GM12878 (cell line): Measurements from ENCODE around the gene ADD1. TPM values are rescaled to one million over a fixed set of nuclear protein-coding genes. Genes with fewer than 3 reads are reported as not detected.
A peak's percentile ranks its signal among the peaks of the same experiment; 100 is the strongest.

Experiments used
- ATAC-seq: fragments of 200-7000 bp; cut with Tn5 transposase; 3 replicates; pipeline ENCODE4 v1.9.1; 2020; ENCODE audit warnings: mild to moderate bottlenecking, moderate library complexity
- BruUV-seq: library from RNA; stranded (reverse); fragments of 400-500 nt; replicated peaks from 2 replicates; lab custom pipeline; 2021; lab: Mats Ljungman, UMichigan
- CTCF ChIA-PET: fragments of 300-600 bp; sonication (Branson Sonifier 250); formaldehyde crosslinking; extraction: SDS; loops from one replicate; lab custom pipeline; 2021; ENCODE audit warnings: inconsistent platforms; lab: Yijun Ruan, JAX
- POLR2A ChIA-PET: fragments of 350-600 bp; formaldehyde crosslinking; extraction: SDS; loops from one replicate; lab custom pipeline; 2021; ENCODE audit warnings: inconsistent platforms; lab: Charles Lee
- RAD21 ChIA-PET: fragments of 300-600 bp; sonication (Branson Sonifier 250); formaldehyde crosslinking; loops from one replicate; lab custom pipeline; 2023; ENCODE audit warnings: antibody characterized with exemption; ENCODE audit not compliant: unreplicated experiment; lab: Charles Lee
- SMC1A ChIA-PET: fragments of 300-600 bp; sonication (Branson Sonifier 250); formaldehyde crosslinking; loops from one replicate; lab custom pipeline; 2023; ENCODE audit not compliant: unreplicated experiment, uncharacterized antibody; lab: Charles Lee
- DNase-seq: peaks from one replicate; pipeline ENCODE4 v3.0.0-alpha.2; 2011; ENCODE audit warnings: low read depth, low spot score
- FAIRE-seq: peaks from 3 replicates; lab custom pipeline; 2011; peaks lifted over from hg19 to GRCh38; lab: Jason Lieb, UNC
- H2AFZ ChIP-seq: 2 replicates; pipeline ENCODE4 v1.6.0; 2011; ENCODE audit warnings: low read depth, low read length, control low read depth; ENCODE audit not compliant: control insufficient read depth
- H3K27ac ChIP-seq: 2 replicates; pipeline ENCODE4 v1.5.1; 2011; ENCODE audit warnings: control low read depth; ENCODE audit not compliant: control insufficient read depth, insufficient read depth
- H3K27me3 ChIP-seq, 2 experiments: replicated peaks in 1 of 2; 2 replicates each; pipeline versions ENCODE4 v1.6.0 to v1.6.1; 2011; ENCODE audit warnings: low read length in 1 of 2; ENCODE audit not compliant: control insufficient read depth in 2 of 2, insufficient read depth in 2 of 2
- H3K36me3 ChIP-seq, 2 experiments: 2 replicates each; pipeline ENCODE4 v1.5.1; 2011; ENCODE audit warnings: low read length in 1 of 2; ENCODE audit not compliant: control insufficient read depth in 2 of 2, insufficient read depth in 2 of 2
- H3K4me1 ChIP-seq: 2 replicates; pipeline ENCODE4 v1.6.1; 2011; ENCODE audit warnings: mild to moderate bottlenecking, low read length, moderate library complexity, mixed read lengths; ENCODE audit not compliant: control insufficient read depth, insufficient read depth
- H3K4me2 ChIP-seq: 2 replicates; pipeline ENCODE4 v1.6.0; 2011; ENCODE audit warnings: control low read depth; ENCODE audit not compliant: control insufficient read depth, insufficient read depth
- H3K4me3 ChIP-seq: fragments of 200-600 bp; sonication (generic); 2 replicates; pipeline ENCODE4 v1.5.1; 2016
- H3K79me2 ChIP-seq: 2 replicates; pipeline ENCODE4 v1.6.0; 2011; ENCODE audit warnings: low read length; ENCODE audit not compliant: control insufficient read depth, insufficient read depth
- H3K9ac ChIP-seq: 2 replicates; pipeline ENCODE4 v1.8.0; 2011; ENCODE audit warnings: low read length, control low read depth, mixed read lengths; ENCODE audit not compliant: control insufficient read depth, insufficient read depth
- H3K9me3 ChIP-seq: replicated peaks from 3 replicates; pipeline ENCODE4 v1.5.1; 2011; ENCODE audit warnings: mild to moderate bottlenecking, low read length; ENCODE audit not compliant: control insufficient read depth, insufficient read depth
- H4K20me1 ChIP-seq: 2 replicates; pipeline ENCODE4 v1.6.0; 2011; ENCODE audit not compliant: control insufficient read depth, insufficient read depth
- BHLHE40 ChIP-seq, 2 experiments: fragments of 450-650 bp in 1 of 2; IDR thresholded peaks; 2 replicates each; pipeline ENCODE4 v1.6.1; 2011 to 2017; ENCODE audit warnings: low read depth in 2 of 2, borderline replicate concordance in 1 of 2, improper control_type of control experiment in 1 of 2, low read length in 1 of 2, mild to moderate bottlenecking in 1 of 2
- BMI1 ChIP-seq: fragments of 450-650 bp; IDR thresholded peaks from 2 replicates; pipeline ENCODE4 v1.6.1; 2016; ENCODE audit warnings: mild to moderate bottlenecking, moderate library complexity, borderline replicate concordance
- EGR1 ChIP-seq, 2 experiments: IDR thresholded peaks; 1 replicate in 1 of 2; 2 replicates in 1 of 2; pipeline ENCODE4 v1.6.1; 2011 to 2012; ENCODE audit warnings: low read depth in 2 of 2, low read length in 2 of 2, borderline replicate concordance in 1 of 2, mild to moderate bottlenecking in 1 of 2, moderate library complexity in 1 of 2
- GATAD2B ChIP-seq: fragments of 450-650 bp; conservative IDR thresholded peaks from 2 replicates; pipeline ENCODE4 v1.6.1; 2017; ENCODE audit warnings: low read depth, mild to moderate bottlenecking, moderate library complexity
- IKZF1 ChIP-seq: fragments of 450-650 bp; conservative IDR thresholded peaks from 2 replicates; pipeline ENCODE4 v1.6.1; 2017; ENCODE audit warnings: antibody characterized with exemption, mild to moderate bottlenecking
- LARP7 ChIP-seq: fragments of 450-650 bp; IDR thresholded peaks from 2 replicates; pipeline ENCODE4 v1.6.1; 2017; ENCODE audit warnings: mild to moderate bottlenecking
- NFYB ChIP-seq: IDR thresholded peaks from 2 replicates; pipeline ENCODE4 v1.6.1; 2011; ENCODE audit warnings: low read depth, mild to moderate bottlenecking, low read length, improper control_type of control experiment, moderate library complexity; ENCODE audit not compliant: insufficient read depth
- POLR2AphosphoS5 ChIP-seq: IDR thresholded peaks from 2 replicates; pipeline ENCODE4 v1.6.1; 2011; ENCODE audit warnings: mild to moderate bottlenecking, low read length, inconsistent platforms
- PRDM15 ChIP-seq: fragments of 450-650 bp; formaldehyde crosslinking; IDR thresholded peaks from 2 replicates; pipeline ENCODE4 v1.4.0; 2020; ENCODE audit warnings: mild to moderate bottlenecking, moderate library complexity
- ZNF592 ChIP-seq: fragments of 450-650 bp; IDR thresholded peaks from 2 replicates; pipeline ENCODE4 v1.6.1; 2017; ENCODE audit warnings: mild to moderate bottlenecking, moderate library complexity
- WGBS: methylation state at CpG from one replicate; pipeline ENCODE4 v1.1.6; 2016; ENCODE audit warnings: low lambda C conversion rate; ENCODE audit not compliant: insufficient replicate concordance, insufficient coverage; ENCODE audit errors: missing lambda C conversion rate; 5-methylcytosine and 5-hydroxymethylcytosine counted together
- in situ Hi-C: fragments of 300-500 bp; cut with MboI; formaldehyde crosslinking; loops from 9 replicates; pipeline ENCODE4 v1.14.3; 2018; ENCODE audit warnings: mixed read lengths
- intact Hi-C: fragments of 100-400 bp; cut with micrococcal nuclease; formaldehyde crosslinking; loops from one replicate; pipeline ENCODE4 v1.14.2; 2022; ENCODE audit not compliant: unreplicated experiment
- polyA plus RNA-seq, 11 experiments: library from polyadenylated mRNA; depleted of rRNA in 4 of 11; unstranded in 6 of 11; stranded (reverse) in 5 of 11; fragments of >200 nt; fragmentation: Nextera tagmentation in 4 of 11; fragmentation: Illumina TruSeq in 1 of 11; extraction: Ambion mirVana in 4 of 11; extraction: Trizol in 1 of 11; gene quantifications; 1 replicate in 1 of 11; 2 replicates in 10 of 11; pipeline versions ENCODE4 v1.2.1 to v1.2.3, GENCODE V29; 2011 to 2016; ENCODE audit warnings: inconsistent platforms in 2 of 11, missing spikeins in 2 of 11, low read depth in 1 of 11
- total RNA-seq, 4 experiments: library from RNA; depleted of rRNA in 3 of 4; stranded (reverse); fragments of >200 nt in 3 of 4; fragmentation: Illumina TruSeq in 1 of 4; extraction: Trizol in 1 of 4; gene quantifications; 2 replicates each; pipeline versions ENCODE4 v1.2.1 to v1.2.3, GENCODE V29; 2013 to 2021

ADD1 gene
- total and polyA plus RNA-seq, 10 of the 15 experiments (the other 5 are each of a cell fraction or from before 2014, with no cell fraction given), result 21.6 to 182 (median 105) TPM

GRCh38 chr4:2843941-2844584, 419 bp downstream of the ADD1 start:
- in situ Hi-C loops, result no loop called here
- WGBS, result under 1% methylated on average over 30 of the region's 74 CpGs
- no peak for FAIRE-seq
- ChIA-PET RAD21 (interaction anchor here (1.0 kb wide), 1 partner anchor 51 kb away, joined by 5 read pairs; the partner anchor contains the start of gene SH3BP2), POLR2A (interaction anchor here (0.5 to 1.8 kb wide), 3 partner anchors 9 to 93 kb away, joined by 3 to 5 read pairs (median 3); no protein-coding TSS in a partner anchor), CTCF (interaction anchor here (0.7 kb wide), 1 partner anchor 603 kb away, joined by 5 read pairs; no protein-coding TSS in a partner anchor), SMC1A (interaction anchor here (0.8 to 6.1 kb wide), 3 partner anchors 16 to 56 kb away, joined by 3 to 49 read pairs (median 3); no protein-coding TSS in a partner anchor)
- no peaks in the 10 kb centered on the region for H3K36me3 ChIP-seq
- no peaks in the 10 kb centered on the region for H3K9me3 ChIP-seq
- H3K27ac ChIP-seq, result peak overlapping the region; percentile 78
- 0 out of 3 replicates have a peak, but pooled peaks have one; percentile 1 for ATAC-seq
- no peaks in the 10 kb centered on the region for H4K20me1 ChIP-seq
- TF ChIP-seq BHLHE40 (IDR thresholded peaks at IDR 0.05; ENCODE audit: borderline replicate concordance in 1 of 2, low read depth in 2 of 2, low read length in 1 of 2) (0 out of 4 replicates have a peak, but pooled peaks of 1 of the 2 experiments have one; percentile 3), BMI1 (no peak), GATAD2B (0 out of 2 replicates have a peak, but pooled peaks have one; percentile 40), EGR1 (IDR thresholded peaks at IDR 0.05; ENCODE audit: borderline replicate concordance in 1 of 2, low read depth in 2 of 2, low read length in 2 of 2) (peak in 1 of 2 experiments; percentile 84; a peak in 2 of 3 replicates), LARP7 (0 out of 2 replicates have a peak, but pooled peaks have one; percentile 26), POLR2AphosphoS5 (no peak), PRDM15 (CRISPR knock-in tag) (no peak), IKZF1 (0 out of 2 replicates have a peak, but pooled peaks have one; percentile 7), NFYB (no peak), ZNF592 (no peak)
- no TSS peak for BruUV-seq
- H3K9ac ChIP-seq, result peak overlapping the region; percentile 82; the same call in 1 of the 2 replicates
- DNase-seq, result no peak
- peak overlapping the region; percentile 81 for H3K4me3 ChIP-seq
- intact Hi-C loops, result loop anchor here (5.0 kb wide), 1 partner anchor 118 kb away; the partner anchor contains the start of genes GRK4 and NOP14
- peaks cover 47% of the 10 kb centered on the region for H3K79me2 ChIP-seq
- H3K4me2 ChIP-seq, result peak overlapping the region; percentile 75
- H2AFZ ChIP-seq, result no peak overlapping the region
- peaks cover 31% of the 10 kb centered on the region for H3K4me1 ChIP-seq
- H3K27me3 ChIP-seq, result no peaks in the 10 kb centered on the region
